Astrocyte (in vitro differentiated cells and primary cell): Measurements from ENCODE around the gene ADAMTS17.

Experiments used
- EZH2 ChIP-seq: IDR thresholded peaks from 2 replicates; pipeline ENCODE4 v1.6.1; 2012; ENCODE audit warnings: mild to moderate bottlenecking, low read length, inconsistent platforms; ENCODE audit not compliant: insufficient read depth
- TF ChIP-seq, protein P1 (sequence below): IDR thresholded peaks from 2 replicates; pipeline ENCODE4 v1.5.1; 2011; ENCODE audit warnings: low read depth, mild to moderate bottlenecking, inconsistent platforms, low read length, moderate library complexity; ENCODE audit not compliant: insufficient read depth

DNA sequence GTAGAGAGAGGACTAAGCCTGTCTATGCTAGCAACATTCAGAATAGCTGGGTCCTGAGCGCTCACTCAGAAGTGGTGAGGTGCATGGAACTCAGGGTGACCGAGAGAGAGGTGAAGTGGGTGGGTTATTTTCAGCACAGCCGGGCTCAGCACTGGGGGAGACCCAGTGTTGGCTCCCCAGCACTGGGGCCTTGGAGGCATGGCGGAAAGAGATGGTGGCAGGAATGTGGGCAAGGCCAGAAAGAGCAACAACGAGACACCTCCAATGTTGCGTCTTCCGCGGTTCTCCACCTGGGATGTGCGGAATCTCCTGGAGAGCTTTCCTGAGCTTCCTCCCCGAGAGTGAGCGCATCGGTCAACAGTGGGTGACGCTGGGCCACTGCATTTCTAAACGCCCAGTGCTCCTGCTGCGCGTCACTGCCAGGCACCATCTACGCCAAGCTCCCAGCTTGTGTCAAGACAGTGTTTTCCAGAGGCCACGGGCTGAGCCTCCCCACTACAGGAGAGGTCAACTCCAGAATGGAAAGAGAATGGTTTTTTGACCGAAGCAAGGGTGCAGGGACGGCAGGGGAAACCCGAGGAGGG lies 148.4 kb downstream of the ADAMTS17 start:
- TF ChIP-seq, protein P1, sequence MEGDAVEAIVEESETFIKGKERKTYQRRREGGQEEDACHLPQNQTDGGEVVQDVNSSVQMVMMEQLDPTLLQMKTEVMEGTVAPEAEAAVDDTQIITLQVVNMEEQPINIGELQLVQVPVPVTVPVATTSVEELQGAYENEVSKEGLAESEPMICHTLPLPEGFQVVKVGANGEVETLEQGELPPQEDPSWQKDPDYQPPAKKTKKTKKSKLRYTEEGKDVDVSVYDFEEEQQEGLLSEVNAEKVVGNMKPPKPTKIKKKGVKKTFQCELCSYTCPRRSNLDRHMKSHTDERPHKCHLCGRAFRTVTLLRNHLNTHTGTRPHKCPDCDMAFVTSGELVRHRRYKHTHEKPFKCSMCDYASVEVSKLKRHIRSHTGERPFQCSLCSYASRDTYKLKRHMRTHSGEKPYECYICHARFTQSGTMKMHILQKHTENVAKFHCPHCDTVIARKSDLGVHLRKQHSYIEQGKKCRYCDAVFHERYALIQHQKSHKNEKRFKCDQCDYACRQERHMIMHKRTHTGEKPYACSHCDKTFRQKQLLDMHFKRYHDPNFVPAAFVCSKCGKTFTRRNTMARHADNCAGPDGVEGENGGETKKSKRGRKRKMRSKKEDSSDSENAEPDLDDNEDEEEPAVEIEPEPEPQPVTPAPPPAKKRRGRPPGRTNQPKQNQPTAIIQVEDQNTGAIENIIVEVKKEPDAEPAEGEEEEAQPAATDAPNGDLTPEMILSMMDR: no peak
- no peak for TF ChIP-seq EZH2
